ENCODE results near the gene USP49.

The USP49 gene

GRCh38 chr6:41787219-41787917 lies 107.8 kb downstream of the USP49 start, which contains the start of gene TOMM6:
TOMM6 (plus strand) TSS chr6:41787694; CDS start chr6:41787698, 4 bp downstream.
- peak; percentile 98 for DNase-seq (ENCODE audit: low read depth)
- peak within 1 kb of the TSS; percentile 91 for H3K4me3 ChIP-seq (ENCODE audit: low read depth, low read length)
- TF ChIP-seq MYC (IDR thresholded peaks at IDR 0.05; ENCODE audit: low read depth, low read length) (peak; percentile 89), CTCF (IDR thresholded peaks at IDR 0.05; ENCODE audit: low read depth, low read length) (peak; percentile 75), MAX (IDR thresholded peaks at IDR 0.05; ENCODE audit: low read depth, low read length) (peak; percentile 82), POLR2A (IDR thresholded peaks at IDR 0.05; ENCODE audit: extremely low read depth, insufficient read length) (no peak)

GRCh38 chr6:41786451-41787218 lies 108.5 kb downstream of the USP49 start:
- DNase-seq (ENCODE audit: low read depth) = peak; percentile 89
- TF ChIP-seq MYC (IDR thresholded peaks at IDR 0.05; ENCODE audit: low read depth, low read length) (no peak), CTCF (IDR thresholded peaks at IDR 0.05; ENCODE audit: low read depth, low read length) (peak; percentile 46), POLR2A (IDR thresholded peaks at IDR 0.05; ENCODE audit: extremely low read depth, insufficient read length) (peak; percentile 35), MAX (IDR thresholded peaks at IDR 0.05; ENCODE audit: low read depth, low read length) (no peak; the same call in 1 of the 2 replicates)
- peak overlapping the region; percentile 91 for H3K4me3 ChIP-seq (ENCODE audit: low read depth, low read length)

GRCh38 chr6:41785689-41786450 lies 109.3 kb downstream of the USP49 start:
- no peak for DNase-seq (ENCODE audit: low read depth)
- peak overlapping the region; percentile 48 for H3K4me3 ChIP-seq (ENCODE audit: low read depth, low read length)
- TF ChIP-seq MAX (IDR thresholded peaks at IDR 0.05; ENCODE audit: low read depth, low read length) (no peak), POLR2A (IDR thresholded peaks at IDR 0.05; ENCODE audit: extremely low read depth, insufficient read length) (no peak), MYC (IDR thresholded peaks at IDR 0.05; ENCODE audit: low read depth, low read length) (no peak), CTCF (IDR thresholded peaks at IDR 0.05; ENCODE audit: low read depth, low read length) (no peak)

- no peak for DNase-seq (ENCODE audit: low read depth)
- no peak overlapping the region for H3K4me3 ChIP-seq (ENCODE audit: low read depth, low read length)
- TF ChIP-seq POLR2A (IDR thresholded peaks at IDR 0.05; ENCODE audit: extremely low read depth, insufficient read length) (no peak), MAX (IDR thresholded peaks at IDR 0.05; ENCODE audit: low read depth, low read length) (no peak), CTCF (IDR thresholded peaks at IDR 0.05; ENCODE audit: low read depth, low read length) (no peak), MYC (IDR thresholded peaks at IDR 0.05; ENCODE audit: low read depth, low read length) (no peak)
Measured at GRCh38 chr6:41785254-41785653, 109.9 kb downstream of the USP49 start.

- peak; percentile 42 for DNase-seq (ENCODE audit: low read depth)
- TF ChIP-seq MAX (IDR thresholded peaks at IDR 0.05; ENCODE audit: low read depth, low read length) (no peak), CTCF (IDR thresholded peaks at IDR 0.05; ENCODE audit: low read depth, low read length) (no peak), POLR2A (IDR thresholded peaks at IDR 0.05; ENCODE audit: extremely low read depth, insufficient read length) (no peak), MYC (IDR thresholded peaks at IDR 0.05; ENCODE audit: low read depth, low read length) (no peak)
- H3K4me3 ChIP-seq (ENCODE audit: low read depth, low read length) = no peak overlapping the region
Measured at GRCh38 chr6:41784581-41785171, 110.5 kb downstream of the USP49 start.
